ENCODE results near the gene LSM12.

The LSM12 gene

GRCh38 chr17:43987131-43988021, 79.1 kb downstream of the LSM12 start:
- no peak overlapping the region for H3K9ac ChIP-seq (ENCODE audit: low read length)

GRCh38 chr17:43986225-43986981, 80.1 kb downstream of the LSM12 start:
- Histone ChIP-seq H3K9ac (ENCODE audit: low read length) (no peak overlapping the region), H3K4me1 (ENCODE audit: control insufficient read depth, insufficient read depth, low read length) (no peaks in the 10 kb centered on the region), H3K27me3 (replicated peaks; ENCODE audit: control insufficient read depth, insufficient read depth, low read length) (peaks cover 31% of the 10 kb centered on the region), H3K36me3 (ENCODE audit: control insufficient read depth, insufficient read depth, low read length, severe bottlenecking) (no peaks in the 10 kb centered on the region), H3K4me3 (ENCODE audit: low read length) (no peak overlapping the region), H3K9me3 (ENCODE audit: control insufficient read depth, low read length) (no peaks in the 10 kb centered on the region)
- no peak for DNase-seq (ENCODE audit: low read depth)

More at GRCh38 chr17:43987131-43988021, 79.1 kb downstream of the LSM12 start:
- H3K36me3 ChIP-seq (ENCODE audit: control insufficient read depth, insufficient read depth, low read length, severe bottlenecking): no peaks in the 10 kb centered on the region
- peaks cover 29% of the 10 kb centered on the region for H3K27me3 ChIP-seq (replicated peaks; ENCODE audit: control insufficient read depth, insufficient read depth, low read length)
- no peak for DNase-seq (ENCODE audit: low read depth)
- H3K4me1 ChIP-seq (ENCODE audit: control insufficient read depth, insufficient read depth, low read length): no peaks in the 10 kb centered on the region
- no peak overlapping the region for H3K4me3 ChIP-seq (ENCODE audit: low read length)
- H3K9me3 ChIP-seq (ENCODE audit: control insufficient read depth, low read length): no peaks in the 10 kb centered on the region

GRCh38 chr17:43984521-43984920, 82.0 kb downstream of the LSM12 start:
- Histone ChIP-seq H3K4me3 (ENCODE audit: low read length) (no peak overlapping the region), H3K9ac (ENCODE audit: low read length) (peak overlapping the region; percentile 46), H3K27me3 (replicated peaks; ENCODE audit: control insufficient read depth, insufficient read depth, low read length) (peaks cover 31% of the 10 kb centered on the region), H3K4me1 (ENCODE audit: control insufficient read depth, insufficient read depth, low read length) (no peaks in the 10 kb centered on the region), H3K9me3 (ENCODE audit: control insufficient read depth, low read length) (no peaks in the 10 kb centered on the region), H3K36me3 (ENCODE audit: control insufficient read depth, insufficient read depth, low read length, severe bottlenecking) (no peaks in the 10 kb centered on the region)
- DNase-seq (ENCODE audit: low read depth): no peak
